NCI-H2196 (cell line): Measurements from ENCODE around the gene POLR1A.

Experiments
- DNase-seq: peaks from one replicate; lab custom pipeline; 2025; ENCODE audit not compliant: unreplicated experiment; lab: John Stamatoyannopoulos, UW

POLR1A gene

DNA sequence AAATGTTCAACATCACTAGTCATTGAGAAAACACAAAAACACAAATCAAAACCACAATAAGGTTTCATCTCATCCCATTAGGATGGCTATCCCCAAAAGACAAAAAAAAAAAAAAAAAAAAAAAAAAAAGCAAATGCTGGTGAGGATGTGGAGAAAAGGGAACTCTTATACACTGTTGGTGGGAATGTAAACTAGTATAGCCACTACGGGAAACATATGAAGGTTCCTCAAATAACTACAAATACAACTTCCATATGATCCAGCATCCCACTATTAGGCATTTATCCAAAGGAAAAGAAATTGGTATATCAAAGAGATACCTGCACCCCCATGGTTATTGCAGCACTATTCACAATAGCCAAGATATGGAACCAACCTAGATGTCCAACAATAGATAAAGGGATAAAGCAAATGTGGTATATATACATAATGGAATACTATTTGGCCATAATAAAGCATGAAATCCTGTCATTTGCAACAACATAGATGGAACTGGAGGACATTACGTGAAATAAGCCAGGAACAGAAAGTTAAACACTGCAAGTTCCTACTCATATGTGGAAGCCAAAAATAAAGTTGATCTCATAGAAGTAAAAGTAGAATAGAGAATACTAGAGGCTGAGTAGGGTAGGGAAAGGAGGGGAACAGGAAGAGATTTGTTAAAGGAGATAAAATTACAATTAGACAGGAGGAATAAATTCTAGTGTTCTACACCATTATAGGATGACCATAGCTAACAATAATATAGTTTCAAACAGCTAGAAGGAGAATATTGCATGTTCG, 8.4 kb downstream of the POLR1A start:
- no peak for DNase-seq

DNA sequence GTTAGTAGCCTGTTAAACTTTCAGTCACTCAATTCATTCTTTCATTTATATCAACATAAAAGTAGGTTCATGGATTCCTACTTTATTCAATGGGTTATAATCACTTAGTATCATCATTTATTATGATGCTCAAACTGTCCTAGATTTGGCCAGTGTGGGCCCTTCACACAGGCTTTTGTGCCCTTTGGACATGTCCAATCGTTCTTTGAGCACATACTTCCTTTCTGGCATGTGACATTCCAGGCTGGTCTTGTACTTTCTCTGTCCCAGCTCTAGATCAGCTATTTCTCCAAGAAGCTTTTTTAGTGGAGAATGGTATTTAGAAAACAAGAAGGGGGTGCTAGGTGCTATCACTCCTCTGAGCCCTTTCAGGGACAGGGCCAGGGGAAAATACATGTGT, 11.5 kb downstream of the POLR1A start:
- no peak for DNase-seq

GRCh38 chr2:86087936-86088850, 17.5 kb downstream of the POLR1A start:
- no peak for DNase-seq

GRCh38 chr2:86082756-86083155, 22.9 kb downstream of the POLR1A start:
- DNase-seq = no peak

- no peak for DNase-seq
These were observed 24.0 kb downstream of the POLR1A start for GRCh38 chr2:86081724-86082123.

- DNase-seq = peak; percentile 60
These were observed 25.4 kb downstream of the POLR1A start for GRCh38 chr2:86079981-86080911.

GRCh38 chr2:86078774-86079545, 26.7 kb downstream of the POLR1A start:
- peak; percentile 36 for DNase-seq

- no peak for DNase-seq
These were observed 29.8 kb downstream of the POLR1A start for GRCh38 chr2:86075886-86076285.

GRCh38 chr2:86074811-86075210, 30.9 kb downstream of the POLR1A start:
- no peak for DNase-seq

GRCh38 chr2:86074256-86074655, 31.4 kb downstream of the POLR1A start:
- no peak for DNase-seq

GRCh38 chr2:86073225-86073624, 32.5 kb downstream of the POLR1A start:
- DNase-seq = peak; percentile 13

DNA sequence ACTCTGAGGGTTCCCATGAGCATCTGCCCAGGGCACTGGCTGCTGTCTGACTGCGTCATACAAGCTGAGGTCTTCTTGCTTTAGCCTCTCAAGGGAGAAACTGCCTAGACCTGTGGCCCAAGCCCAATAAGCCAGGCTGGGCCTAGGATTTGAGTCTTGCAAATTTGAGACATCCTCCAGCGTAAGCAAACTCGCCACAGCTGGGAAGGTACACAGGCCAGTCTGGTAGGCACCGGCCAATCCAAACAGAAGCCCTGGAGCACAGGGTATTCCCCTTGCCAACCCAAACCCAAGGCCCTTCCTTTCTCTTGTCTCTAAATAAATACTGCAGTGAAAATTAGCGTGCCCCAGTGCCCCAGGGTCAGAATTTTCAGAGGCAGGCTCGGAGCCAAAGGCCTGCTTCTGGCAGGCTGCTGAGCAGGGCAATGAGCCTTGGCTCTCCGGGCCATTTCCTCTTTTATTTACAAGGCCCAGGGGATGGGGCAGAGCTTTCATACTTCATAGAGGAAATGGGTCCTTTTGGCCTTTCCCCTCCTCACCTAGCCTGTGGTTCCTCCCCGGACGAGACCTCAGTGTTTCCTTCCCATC, 33.3 kb downstream of the POLR1A start:
- peak; percentile 76 for DNase-seq

GRCh38 chr2:86070868-86071267, 34.8 kb downstream of the POLR1A start:
- DNase-seq = no peak

GRCh38 chr2:86069783-86070339, 35.8 kb downstream of the POLR1A start:
- no peak for DNase-seq

DNA sequence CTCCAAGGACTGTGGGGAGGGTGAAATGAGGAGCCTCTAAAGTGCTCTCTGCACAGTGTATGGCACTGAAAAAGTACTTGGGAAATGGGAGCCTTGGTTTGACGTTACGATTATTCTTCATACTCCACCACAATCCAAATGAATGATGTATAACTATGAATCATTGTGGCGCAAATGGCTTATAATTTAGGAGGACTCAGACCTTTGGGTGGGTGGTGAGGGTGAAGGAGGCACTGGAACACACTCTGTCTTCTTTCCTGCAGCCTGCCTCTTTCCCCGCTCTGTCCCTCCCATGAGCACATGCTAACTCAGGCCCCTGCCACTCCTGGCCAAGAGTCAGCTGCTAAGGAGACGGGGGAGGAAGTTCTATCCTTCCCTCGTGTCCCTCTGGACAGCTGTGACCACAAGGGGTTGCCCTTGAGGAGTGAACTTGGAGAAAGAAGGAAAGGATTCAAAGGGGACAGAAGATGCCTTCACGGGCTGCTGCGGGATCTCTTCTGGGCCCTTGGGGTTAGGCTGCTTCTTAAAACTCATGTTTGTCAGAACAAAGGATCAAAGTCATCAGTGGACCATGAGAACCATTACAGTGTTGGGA, 36.5 kb downstream of the POLR1A start:
- no peak for DNase-seq

DNA sequence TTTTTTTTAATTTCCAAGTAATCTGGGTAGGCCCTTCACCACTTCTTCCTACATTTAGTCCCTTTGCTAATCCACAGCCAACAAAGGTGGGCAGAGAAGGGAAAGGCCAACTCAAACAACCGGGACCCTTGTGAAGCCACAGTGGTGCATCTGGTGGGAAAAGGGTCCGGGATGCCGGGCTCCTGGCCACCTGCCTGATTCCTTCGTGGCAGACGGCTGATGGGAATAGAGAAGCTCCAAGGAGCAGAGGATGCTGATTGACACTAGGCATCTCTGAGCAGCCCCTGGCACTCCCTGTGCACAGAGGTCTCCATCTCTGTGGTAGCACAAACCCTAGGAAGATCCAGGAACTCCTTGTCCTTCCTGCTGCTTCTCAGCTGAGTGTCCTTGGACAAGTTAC, 37.0 kb downstream of the POLR1A start:
- no peak for DNase-seq

DNA sequence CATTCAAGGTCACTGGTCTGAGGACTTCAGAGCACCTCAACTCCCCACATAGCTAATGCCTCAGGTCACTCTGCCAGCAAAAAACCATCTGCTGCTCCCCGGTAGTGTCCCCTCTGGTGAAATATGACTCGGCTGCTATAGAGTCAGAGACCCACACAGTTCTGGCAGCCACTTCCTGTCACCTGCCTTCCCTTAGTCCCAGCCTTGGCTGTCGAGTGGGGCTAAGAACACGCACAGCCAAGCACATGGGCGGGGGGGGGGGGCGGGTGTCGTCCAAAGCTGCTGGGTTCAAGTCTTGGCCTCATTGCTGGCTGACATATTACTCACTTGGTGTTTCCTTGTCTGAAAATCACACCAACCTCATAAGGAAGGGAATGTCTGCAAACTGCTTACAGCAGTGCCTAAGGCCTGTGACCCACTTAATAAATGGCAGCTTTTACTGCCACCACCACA, 37.5 kb downstream of the POLR1A start:
- DNase-seq = peak; percentile 54

DNA sequence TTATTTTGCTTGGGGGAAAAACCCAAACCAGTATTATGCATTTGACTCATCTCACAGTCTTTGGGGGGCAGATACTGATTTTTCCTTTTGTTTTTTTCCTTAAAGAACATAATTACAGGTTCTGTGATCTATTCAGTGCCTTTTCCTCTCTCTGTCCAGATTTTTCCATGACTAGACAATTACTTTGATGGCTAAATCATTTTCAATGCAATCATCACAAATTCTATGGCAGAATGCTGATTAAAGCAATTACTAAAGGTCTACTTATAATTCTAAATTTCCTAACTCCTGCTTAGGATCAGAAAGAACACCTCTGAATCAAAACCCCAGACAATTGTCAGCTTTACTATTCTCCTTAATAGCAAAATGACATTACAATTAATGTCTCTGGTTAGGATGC, 38.8 kb downstream of the POLR1A start:
- DNase-seq = no peak

DNA sequence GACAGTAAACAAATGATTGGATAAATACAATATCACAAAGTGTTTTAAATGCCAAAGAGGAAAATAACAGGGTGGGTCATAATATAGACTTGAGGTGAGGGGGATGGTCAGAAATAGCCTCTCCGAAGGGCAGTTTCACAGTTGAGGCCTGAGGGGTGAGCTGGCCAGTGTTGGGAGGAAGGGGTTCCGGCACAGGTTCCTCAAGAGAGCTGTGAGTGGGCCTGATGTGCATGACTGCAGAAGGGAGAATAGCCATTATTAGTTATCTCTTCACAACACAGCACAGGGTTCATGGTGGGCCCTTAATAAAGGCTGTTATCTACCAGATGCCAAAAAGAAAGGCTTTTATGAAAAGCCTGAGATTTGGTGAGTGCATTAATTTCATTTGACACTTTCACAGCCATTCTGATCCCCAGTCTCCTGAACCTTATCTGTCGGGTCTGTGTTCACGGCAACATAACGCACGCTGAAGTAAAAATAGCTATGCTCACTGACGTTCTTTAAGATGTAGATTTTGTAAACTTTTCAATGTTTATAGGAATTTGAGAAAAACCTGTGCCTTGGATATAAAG, 39.6 kb downstream of the POLR1A start:
- DNase-seq = no peak
